Measurements from ENCODE around the gene CLTB. TPM values are rescaled to one million over a fixed set of nuclear protein-coding genes. Genes with fewer than 3 reads are reported as not detected.

The CLTB gene
- total RNA-seq, 1 experiment from 2014 or later, result 339 TPM

GRCh38 chr5:176388444-176389134 is 27.8 kb downstream of the CLTB start, which contains the start of the genes HIGD2A and NOP16:
Gene HIGD2A, plus strand, starts transcription at chr5:176388751. Its CDS starts 69 bp downstream, at chr5:176388820.
Gene NOP16, minus strand, starts transcription at chr5:176388598. Its CDS starts 59 bp downstream, at chr5:176388539.
- Mint-ChIP-seq H3K36me3 (ENCODE audit: insufficient read depth, unreplicated experiment) (peaks cover 95% of the 10 kb centered on the region), H3K27me3 (ENCODE audit: insufficient read depth, unreplicated experiment) (no peaks in the 10 kb centered on the region), H3K9me3 (ENCODE audit: unreplicated experiment) (no peaks in the 10 kb centered on the region), H3K27ac (ENCODE audit: low read depth, unreplicated experiment) (peak within 1 kb of the TSS; percentile 99), H3K4me3 (ENCODE audit: unreplicated experiment) (peak within 1 kb of the TSS; percentile 98), H3K4me1 (ENCODE audit: insufficient read depth, unreplicated experiment) (peaks cover 22% of the 10 kb centered on the region)
- TF ChIP-seq CTCF (IDR thresholded peaks at IDR 0.05; ENCODE audit: unreplicated experiment), result no peak
- DNase-seq (ENCODE audit: unreplicated experiment), result peak; percentile 100
- intact Hi-C loops (cut with micrococcal nuclease), result loop anchor here (10.0 kb wide), 1 partner anchor 574 kb away; no protein-coding TSS in a partner anchor
- BruUV-seq (replicated peaks), result no TSS peak
- POLR2A ChIA-PET, result interaction anchor here (0.5 to 6.7 kb wide), 19 partner anchors 9 to 1127 kb away, joined by 3 to 110 read pairs (median 5); partner anchors contain the start of genes CLTB, FAF2, GRK6 and KIAA1191
- CTCF ChIA-PET, result interaction anchor here (0.7 to 1.6 kb wide), 5 partner anchors 26 to 59 kb away, joined by 3 to 5 read pairs (median 4); partner anchors contain the start of genes FAF2 and KIAA1191

- intact Hi-C loops (cut with micrococcal nuclease), result loop anchor here (10.0 kb wide), 1 partner anchor 573 kb away; no protein-coding TSS in a partner anchor
- peak; percentile 35 for DNase-seq (ENCODE audit: unreplicated experiment)
- Mint-ChIP-seq H3K27ac (ENCODE audit: low read depth, unreplicated experiment) (peak overlapping the region; percentile 99), H3K4me1 (ENCODE audit: insufficient read depth, unreplicated experiment) (peaks cover 22% of the 10 kb centered on the region), H3K4me3 (ENCODE audit: unreplicated experiment) (peak overlapping the region; percentile 98), H3K9me3 (ENCODE audit: unreplicated experiment) (no peaks in the 10 kb centered on the region), H3K36me3 (ENCODE audit: insufficient read depth, unreplicated experiment) (peaks cover 94% of the 10 kb centered on the region), H3K27me3 (ENCODE audit: insufficient read depth, unreplicated experiment) (no peaks in the 10 kb centered on the region)
- ChIA-PET POLR2A (interaction anchor here (0.6 to 6.7 kb wide), 19 partner anchors 8 to 1128 kb away, joined by 3 to 110 read pairs (median 5); partner anchors contain the start of genes CLTB, FAF2, KIAA1191 and RNF44), CTCF (interaction anchor here (0.7 to 1.6 kb wide), 5 partner anchors 26 to 60 kb away, joined by 3 to 5 read pairs (median 4); partner anchors contain the start of genes FAF2 and KIAA1191)
- TSS peak; percentile 45 for BruUV-seq (replicated peaks)
- TF ChIP-seq CTCF (IDR thresholded peaks at IDR 0.05; ENCODE audit: unreplicated experiment), result no peak
These were observed 28.3 kb downstream of the CLTB start for GRCh38 chr5:176388003-176388443.

- ChIA-PET POLR2A (interaction anchor here (0.7 to 6.7 kb wide), 12 partner anchors 10 to 260 kb away, joined by 3 to 110 read pairs (median 12); partner anchors contain the start of genes CLTB, FAF2, KIAA1191 and RNF44), CTCF (interaction anchor here (0.6 to 1.4 kb wide), 2 partner anchors 26 to 658 kb away, joined by 3 to 4 read pairs; partner anchors contain the start of gene KIAA1191)
- H3K27ac Mint-ChIP-seq (ENCODE audit: low read depth, unreplicated experiment), result peak overlapping the region; percentile 99
- no peaks in the 10 kb centered on the region for H3K27me3 Mint-ChIP-seq (ENCODE audit: insufficient read depth, unreplicated experiment)
- H3K9me3 Mint-ChIP-seq (ENCODE audit: unreplicated experiment), result no peaks in the 10 kb centered on the region
- no TSS peak for BruUV-seq (replicated peaks)
- TF ChIP-seq CTCF (IDR thresholded peaks at IDR 0.05; ENCODE audit: unreplicated experiment), result no peak
- peak overlapping the region; percentile 98 for H3K4me3 Mint-ChIP-seq (ENCODE audit: unreplicated experiment)
- intact Hi-C loops (cut with micrococcal nuclease), result loop anchor here (10.0 kb wide), 1 partner anchor 573 kb away; no protein-coding TSS in a partner anchor
- H3K36me3 Mint-ChIP-seq (ENCODE audit: insufficient read depth, unreplicated experiment), result peaks cover 96% of the 10 kb centered on the region
- DNase-seq (ENCODE audit: unreplicated experiment), result no peak
- peaks cover 22% of the 10 kb centered on the region for H3K4me1 Mint-ChIP-seq (ENCODE audit: insufficient read depth, unreplicated experiment)
These were observed 28.9 kb downstream of the CLTB start for GRCh38 chr5:176387384-176387925.

Data from MCF 10A (cell line).